Sigmoid colon (tissue), 4 donors: Measurements from ENCODE around the gene CNKSR1.

Source experiments
- CTCF ChIP-seq, 4 experiments: fragments of 450-650 bp in 3 of 4; fragments of 200-600 bp in 1 of 4; IDR thresholded peaks; one replicate each; pipeline ENCODE4 v1.5.1; 2016 to 2019; ENCODE audit warnings: antibody characterized with exemption in 4 of 4, mild to moderate bottlenecking in 3 of 4, moderate library complexity in 2 of 4
- POLR2A ChIP-seq, 2 donors: fragments of 450-650 bp; IDR thresholded peaks; one replicate each; pipeline ENCODE4 v1.6.1; 2016; ENCODE audit warnings: antibody characterized with exemption in 2 of 2, mild to moderate bottlenecking in 2 of 2, moderate library complexity in 2 of 2
- POLR2AphosphoS5 ChIP-seq, 4 donors: sonication (generic); formaldehyde crosslinking; IDR thresholded peaks; one replicate each; pipeline ENCODE4 v1.6.1; 2017; ENCODE audit warnings: antibody characterized with exemption in 4 of 4

- TF ChIP-seq CTCF (IDR thresholded peaks at IDR 0.05) (no peak), POLR2A (IDR thresholded peaks at IDR 0.05) (no peak), POLR2AphosphoS5 (IDR thresholded peaks at IDR 0.05) (no peak)
These were observed 42.8 kb upstream of the CNKSR1 start for GRCh38 chr1:26134466-26134865.
